ENCODE results near the gene CYP8B1. TPM values are rescaled to one million over a fixed set of nuclear protein-coding genes. Genes with fewer than 3 reads are reported as not detected.

Gene CYP8B1
- total RNA-seq, 4 donors from 2014 or later, result not detected

- Histone ChIP-seq H3K27me3 (no peaks in the 10 kb centered on the region), H3K9me3 (no peaks in the 10 kb centered on the region), H3K27ac (no peak overlapping the region), H3K36me3 (no peaks in the 10 kb centered on the region), H3K4me1 (no peaks in the 10 kb centered on the region), H3K4me3 (replicated peaks in 1 of 3) (no peak overlapping the region)
- TF ChIP-seq POLR2A (IDR thresholded peaks at IDR 0.05), result no peak
- TF ChIP-seq CTCF (IDR thresholded peaks at IDR 0.05), result no peak
- intact Hi-C loops (cut with DNase I), result no loop called here
- no peak for DNase-seq
Observed at GRCh38 chr3:42827023-42827422, 48.7 kb downstream of the CYP8B1 start.

GRCh38 chr3:42826141-42826540, 49.5 kb downstream of the CYP8B1 start:
- H3K4me1 ChIP-seq, result no peaks in the 10 kb centered on the region
- H3K9me3 ChIP-seq, result no peaks in the 10 kb centered on the region
- no peaks in the 10 kb centered on the region for H3K36me3 ChIP-seq
- intact Hi-C loops (cut with DNase I), result no loop called here
- no peak overlapping the region for H3K27ac ChIP-seq
- no peak for TF ChIP-seq CTCF (IDR thresholded peaks at IDR 0.05)
- DNase-seq, result no peak
- no peak overlapping the region for H3K4me3 ChIP-seq (replicated peaks in 1 of 3)
- no peaks in the 10 kb centered on the region for H3K27me3 ChIP-seq

- DNase-seq, result no peak
- Histone ChIP-seq H3K27me3 (no peaks in the 10 kb centered on the region), H3K36me3 (no peaks in the 10 kb centered on the region), H3K4me1 (peaks cover 15 to 16% of the 10 kb centered on the region in 2 donors), H3K9me3 (no peaks in the 10 kb centered on the region), H3K4me3 (replicated peaks in 1 of 3) (no peak overlapping the region), H3K27ac (no peak overlapping the region)
- 81 to 87% methylated on average over 2 of the region's 2 CpGs for WGBS, 2 donors
- TF ChIP-seq CTCF (IDR thresholded peaks at IDR 0.05) (no peak), POLR2A (IDR thresholded peaks at IDR 0.05) (no peak)
- intact Hi-C loops (cut with DNase I), result no loop called here
Observed at GRCh38 chr3:42823351-42823750, 52.3 kb downstream of the CYP8B1 start.

- Histone ChIP-seq H3K9me3 (no peaks in the 10 kb centered on the region), H3K4me1 (peaks cover 15 to 18% of the 10 kb centered on the region in 2 donors), H3K4me3 (replicated peaks in 1 of 3) (no peak overlapping the region), H3K27me3 (no peaks in the 10 kb centered on the region), H3K27ac (no peak overlapping the region), H3K36me3 (no peaks in the 10 kb centered on the region)
- no peak for DNase-seq
- intact Hi-C loops (cut with DNase I), result no loop called here
- WGBS, 2 donors, result 93 to 96% methylated on average over 3 of the region's 3 CpGs
- TF ChIP-seq CTCF (IDR thresholded peaks at IDR 0.05), result no peak
- TF ChIP-seq POLR2A (IDR thresholded peaks at IDR 0.05), result no peak
Observed at GRCh38 chr3:42822828-42823227, 52.9 kb downstream of the CYP8B1 start.

Other genes starting within 250 kb of the CYP8B1 start
- 10 to 100 TPM; 33.3 to 44.4 (median 42.0) TPM for gene ZBTB47, start 222.2 kb downstream of the CYP8B1 start, total RNA-seq
- gene KLHL40, start 190.3 kb downstream of the CYP8B1 start, total RNA-seq, result not detected
- 10 to 100 TPM; 15.7 to 64.1 (median 32.4) TPM for gene HHATL, start 173.1 kb downstream of the CYP8B1 start, total RNA-seq
- gene CCDC13, start 102.6 kb downstream of the CYP8B1 start, total RNA-seq, result 1 to 10 TPM; 4.0 to 7.7 (median 6.0) TPM
- gene HIGD1A, start 71.4 kb downstream of the CYP8B1 start, total RNA-seq, result 100 to 1,000 TPM; 171 to 217 (median 211) TPM
- gene ACKR2, start 66.4 kb downstream of the CYP8B1 start, total RNA-seq, result 10 to 100 TPM in 2 of 4 donors, 1 to 10 TPM in 2; 5.6 to 15.3 (median 10.7) TPM
- 10 to 100 TPM in 2 of 4 donors, 1 to 10 TPM in 2; 8.5 to 14.2 (median 9.8) TPM for gene ZNF662, start 30.3 kb upstream of the CYP8B1 start, total RNA-seq
- 1 to 10 TPM; 2.6 to 9.5 (median 8.8) TPM for gene GASK1A, start 103.4 kb upstream of the CYP8B1 start, total RNA-seq
- gene POMGNT2, start 230.2 kb upstream of the CYP8B1 start, total RNA-seq, result 10 to 100 TPM; 17.1 to 30.1 (median 23.5) TPM